ENCODE measurements around the gene ID3.

Gene ID3

GRCh38 chr1:23559136-23559984 is at the start of gene ID3:
TSS of gene ID3 (minus strand) at chr1:23559501. CDS start at chr1:23559426, 75 bp downstream.
- DNase-seq (ENCODE audit: low spot score) = no peak

- DNase-seq (ENCODE audit: low spot score) = no peak
These were observed 48.6 kb upstream of the ID3 start for GRCh38 chr1:23607944-23608343.

GRCh38 chr1:23601968-23602876 is 42.9 kb upstream of the ID3 start:
- DNase-seq (ENCODE audit: low spot score) = no peak

GRCh38 chr1:23601135-23601967 is 42.0 kb upstream of the ID3 start:
- no peak for DNase-seq (ENCODE audit: low spot score)

- no peak for DNase-seq (ENCODE audit: low spot score)
These were observed 41.0 kb upstream of the ID3 start for GRCh38 chr1:23600283-23600682.

GRCh38 chr1:23599125-23599524 is 39.8 kb upstream of the ID3 start:
- no peak for DNase-seq (ENCODE audit: low spot score)

- no peak for DNase-seq (ENCODE audit: low spot score)
These were observed 39.1 kb upstream of the ID3 start for GRCh38 chr1:23598424-23598823.

- no peak for DNase-seq (ENCODE audit: low spot score)
These were observed 38.5 kb upstream of the ID3 start for GRCh38 chr1:23597635-23598388.

- DNase-seq (ENCODE audit: low spot score) = no peak
These were observed 37.4 kb upstream of the ID3 start for GRCh38 chr1:23596382-23597358.

GRCh38 chr1:23594927-23595353 is 35.6 kb upstream of the ID3 start:
- no peak for DNase-seq (ENCODE audit: low spot score)

- no peak for DNase-seq (ENCODE audit: low spot score)
These were observed 35.0 kb upstream of the ID3 start for GRCh38 chr1:23594149-23594907.

GRCh38 chr1:23593556-23594148 is 34.4 kb upstream of the ID3 start:
- DNase-seq (ENCODE audit: low spot score) = no peak

- DNase-seq (ENCODE audit: low spot score) = no peak
These were observed 33.8 kb upstream of the ID3 start for GRCh38 chr1:23593042-23593521.

- no peak for DNase-seq (ENCODE audit: low spot score)
These were observed 33.0 kb upstream of the ID3 start for GRCh38 chr1:23592209-23592892.

- no peak for DNase-seq (ENCODE audit: low spot score)
These were observed 32.3 kb upstream of the ID3 start for GRCh38 chr1:23591460-23592208.

GRCh38 chr1:23590058-23590783 is 30.9 kb upstream of the ID3 start:
- no peak for DNase-seq (ENCODE audit: low spot score)

- DNase-seq (ENCODE audit: low spot score) = no peak
These were observed 30.3 kb upstream of the ID3 start for GRCh38 chr1:23589585-23589986.

Data from HuH-7.5 (cell line).